ENCODE measurements around the gene GJA3.

The GJA3 gene

DNA sequence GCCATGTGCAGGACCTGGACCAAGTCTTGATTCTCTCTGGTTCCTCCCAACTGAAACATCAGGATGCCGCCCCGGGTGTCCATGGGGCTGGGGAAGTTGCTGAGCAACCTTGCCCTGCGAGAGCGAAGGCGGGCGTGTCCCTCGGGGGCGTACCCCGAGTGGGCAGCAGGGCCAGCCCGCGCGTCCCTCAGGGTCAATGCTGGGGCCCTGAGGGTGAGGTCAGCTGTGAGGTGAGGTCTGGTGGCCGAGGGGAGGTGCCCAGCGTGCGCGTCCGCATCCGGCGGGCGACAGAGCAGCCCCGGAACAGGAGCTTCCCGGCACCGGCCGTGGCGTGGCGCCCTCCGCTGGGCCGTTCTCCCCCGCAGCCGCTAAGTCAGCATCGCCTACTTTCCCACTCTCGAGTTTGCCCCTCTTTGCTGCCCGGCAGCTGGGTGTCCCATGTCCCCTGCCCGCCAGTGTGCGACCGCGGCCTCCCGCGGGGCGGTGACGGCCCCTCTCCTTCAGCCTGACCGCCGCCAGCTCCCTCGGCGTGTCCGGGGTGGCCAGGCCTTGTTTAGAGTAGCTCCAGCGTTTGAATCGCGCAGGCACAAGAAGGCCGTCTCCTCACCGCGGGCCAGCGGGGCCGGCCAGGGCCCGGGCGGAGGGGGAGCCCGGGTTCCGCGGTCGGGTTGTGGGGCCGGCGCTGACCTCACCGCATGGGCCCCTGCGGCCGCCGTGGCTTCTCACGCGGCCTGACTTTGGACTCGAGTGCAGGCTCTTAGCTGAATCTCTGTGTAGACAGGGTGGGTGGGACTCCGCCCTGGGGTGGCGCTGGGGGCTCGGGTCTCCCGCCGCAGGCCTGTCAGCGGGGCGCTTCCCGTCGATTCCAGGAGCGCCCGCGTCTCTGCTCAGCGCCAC, 33.0 kb downstream of the GJA3 start:
- no peak for FAIRE-seq

GRCh38 chr13:20127262-20127561, 33.6 kb downstream of the GJA3 start:
- no peak for FAIRE-seq

GRCh38 chr13:20126541-20127261, 34.2 kb downstream of the GJA3 start:
- no peak for FAIRE-seq

- no peak for FAIRE-seq
Observed at GRCh38 chr13:20125783-20126165, 35.1 kb downstream of the GJA3 start.

DNA sequence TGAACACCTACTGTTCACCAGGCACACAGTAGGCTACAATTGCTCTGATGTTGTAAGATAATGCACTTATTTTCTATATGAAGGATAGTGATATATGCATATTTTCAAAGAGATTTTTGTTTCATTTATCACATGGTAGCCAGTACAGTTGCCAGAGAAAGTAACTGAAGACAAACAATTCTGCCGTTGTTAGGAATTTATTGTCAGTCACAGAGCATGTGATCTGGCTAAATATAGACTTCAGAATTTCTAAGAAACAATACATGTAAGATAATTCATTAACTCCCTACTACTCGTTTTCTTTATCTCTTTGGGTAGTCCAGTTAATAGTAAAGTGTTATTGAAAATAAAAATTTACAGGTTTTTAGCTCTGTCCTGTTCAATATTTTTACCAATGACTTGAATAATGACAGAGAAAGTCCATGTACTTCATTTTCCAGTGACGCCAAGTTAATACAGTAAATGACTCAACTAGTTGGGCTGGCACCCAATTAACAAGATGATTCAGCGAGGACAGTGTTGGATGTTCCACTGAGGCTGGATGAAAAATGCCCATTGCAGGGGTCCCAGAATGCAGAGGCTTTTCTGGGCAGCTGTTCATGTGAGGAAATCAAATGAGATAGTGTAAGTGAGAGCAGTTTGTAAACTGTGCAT, 35.6 kb downstream of the GJA3 start:
- no peak for FAIRE-seq

DNA sequence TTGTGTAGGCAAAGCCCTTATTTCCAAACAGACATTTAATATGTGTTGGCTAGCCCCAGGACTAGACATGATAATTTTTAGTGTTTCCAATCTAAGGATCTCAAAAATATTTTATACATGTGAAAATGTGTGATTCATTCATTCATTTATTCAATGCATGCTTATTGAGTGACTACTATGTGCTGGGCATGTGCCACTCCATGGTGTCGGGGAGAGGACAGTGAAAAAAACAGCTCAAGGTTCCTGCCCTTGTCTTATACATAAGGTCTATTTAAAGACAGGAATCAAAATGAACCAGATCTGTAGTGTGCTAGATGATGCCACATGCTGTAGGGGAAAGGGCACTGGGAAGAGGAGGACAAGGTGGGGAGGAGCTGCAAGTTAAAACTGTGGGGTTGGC, 36.5 kb downstream of the GJA3 start:
- no peak for FAIRE-seq

DNA sequence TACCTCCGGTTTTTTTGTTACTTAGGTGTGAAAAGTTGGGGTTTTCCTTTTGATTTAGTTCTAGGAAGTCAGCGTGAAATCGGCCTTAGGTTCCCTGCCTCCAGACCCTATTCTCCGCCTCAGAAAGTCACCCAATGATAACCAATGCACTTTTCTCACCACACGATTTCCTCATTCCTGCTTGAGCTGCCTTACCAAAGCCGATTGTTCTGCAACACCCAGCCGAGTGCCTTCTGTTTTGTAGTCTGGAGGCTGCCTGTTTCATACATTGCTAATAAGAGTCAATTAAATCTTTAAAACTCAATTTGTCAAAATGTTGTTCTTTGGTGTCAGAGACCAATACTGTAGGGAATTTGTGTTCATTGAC, 39.7 kb downstream of the GJA3 start:
- no peak for FAIRE-seq

GRCh38 chr13:20119960-20120359, 40.9 kb downstream of the GJA3 start:
- FAIRE-seq = no peak

DNA sequence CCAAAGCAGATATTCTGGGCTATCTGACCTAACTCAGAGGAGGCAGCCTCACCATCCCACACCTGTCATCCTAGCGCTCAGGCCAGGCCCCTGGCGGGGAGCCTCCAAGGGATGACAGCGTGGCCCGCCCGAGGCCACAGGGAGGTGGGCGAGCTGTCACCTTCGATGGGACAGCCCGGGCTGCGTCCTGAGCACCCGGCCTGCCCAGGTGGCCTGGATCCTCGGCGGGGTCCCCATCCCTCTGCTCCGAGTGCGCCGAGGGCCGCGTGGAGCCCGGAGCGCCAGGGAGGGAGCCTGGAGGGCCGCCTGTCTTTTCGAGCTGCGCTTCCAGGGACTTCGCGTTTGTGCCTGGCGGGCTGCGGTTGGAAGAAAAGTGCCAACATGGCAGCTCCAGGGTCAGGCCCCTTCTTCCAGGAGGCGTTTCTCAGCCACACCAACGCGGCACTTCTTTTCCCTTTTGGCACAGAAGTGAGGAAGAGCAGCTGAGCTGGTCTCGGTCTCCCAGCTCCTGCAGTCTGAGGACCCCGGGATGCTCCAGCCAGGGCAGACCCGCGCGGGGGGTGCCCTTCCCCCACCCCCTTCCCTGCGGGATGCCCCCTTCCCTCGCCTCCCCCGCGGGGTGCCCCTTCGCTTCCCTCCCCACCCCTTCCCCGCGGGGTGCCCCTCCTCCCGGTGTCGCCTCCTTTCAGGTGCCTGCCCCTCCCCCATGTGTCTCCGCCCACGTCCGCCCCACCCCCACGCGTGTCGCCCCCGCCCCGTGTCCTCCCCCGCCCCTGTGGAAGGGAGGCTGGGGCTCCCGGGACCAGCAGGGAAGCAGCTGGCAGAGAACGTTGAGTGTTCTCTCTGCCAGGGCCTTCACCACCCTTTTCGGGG, 42.3 kb downstream of the GJA3 start:
- no peak for FAIRE-seq

DNA sequence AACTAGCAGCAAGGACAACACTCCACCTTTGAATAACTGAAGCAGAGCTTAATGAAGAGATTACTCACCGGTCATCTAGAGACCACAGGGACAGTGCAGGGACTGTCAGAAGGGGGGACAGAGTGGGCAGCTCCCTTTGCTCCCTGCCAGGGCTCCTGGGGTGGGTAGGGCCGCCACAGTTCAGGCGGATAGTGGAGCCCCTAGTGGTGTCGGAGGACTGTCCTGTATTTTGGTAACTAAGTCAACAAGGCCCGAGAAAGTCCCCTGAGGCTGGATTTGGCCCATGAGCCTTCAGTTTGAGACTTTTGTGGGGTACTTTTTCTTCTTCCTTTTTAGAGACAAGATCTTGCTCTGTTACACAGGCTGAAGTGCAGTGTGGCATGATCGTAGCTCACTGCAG, 44.6 kb downstream of the GJA3 start:
- FAIRE-seq = no peak

DNA sequence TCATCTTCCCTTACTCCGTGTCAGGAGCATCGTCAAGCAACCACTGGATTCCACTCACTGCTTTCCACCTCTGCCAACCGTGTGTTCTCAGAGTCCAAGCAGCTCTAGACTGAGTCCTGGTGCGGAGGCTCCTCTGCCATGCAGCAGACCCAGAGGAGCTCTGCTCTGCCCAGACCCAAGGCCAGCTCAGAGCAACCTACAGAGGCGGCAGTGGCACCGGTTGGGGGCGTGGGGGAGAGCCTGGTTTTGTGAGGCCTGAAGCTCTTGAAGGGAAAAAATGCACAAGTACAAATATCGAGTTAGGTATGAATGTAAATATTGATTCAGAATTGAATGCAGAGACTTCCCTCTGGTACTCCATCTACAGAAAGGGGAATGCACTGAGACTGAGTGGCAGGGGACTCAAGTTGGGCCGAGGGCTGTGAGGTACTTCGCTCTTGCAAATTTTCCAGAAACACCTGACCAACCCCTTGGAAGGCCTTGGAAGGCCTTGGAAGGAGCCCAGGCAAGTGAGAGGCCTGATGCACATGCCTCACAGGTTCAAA, 46.7 kb downstream of the GJA3 start:
- no peak for FAIRE-seq

GRCh38 chr13:20109037-20109436, 51.8 kb downstream of the GJA3 start:
- FAIRE-seq = no peak

DNA sequence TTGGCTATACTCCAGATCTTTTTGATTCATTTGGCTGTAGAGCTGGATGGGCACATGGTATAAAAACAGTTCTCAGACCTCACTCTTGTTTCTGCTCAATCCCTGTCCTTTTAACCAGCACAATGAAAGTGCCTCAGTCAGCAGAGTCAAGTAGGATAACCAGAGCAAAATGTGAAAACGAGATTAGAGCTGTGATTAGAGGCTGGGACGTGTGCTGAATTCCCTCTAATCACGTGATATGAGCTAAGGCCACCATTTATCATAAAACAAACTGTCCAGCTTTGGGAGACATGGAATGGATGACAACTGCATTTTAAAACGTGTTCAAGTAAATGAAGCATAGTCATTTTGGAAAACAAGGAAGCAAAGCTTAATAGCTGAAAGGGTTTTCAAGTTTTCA, 54.1 kb downstream of the GJA3 start:
- no peak for FAIRE-seq

GRCh38 chr13:20105161-20105689, 55.6 kb downstream of the GJA3 start:
- no peak for FAIRE-seq

DNA sequence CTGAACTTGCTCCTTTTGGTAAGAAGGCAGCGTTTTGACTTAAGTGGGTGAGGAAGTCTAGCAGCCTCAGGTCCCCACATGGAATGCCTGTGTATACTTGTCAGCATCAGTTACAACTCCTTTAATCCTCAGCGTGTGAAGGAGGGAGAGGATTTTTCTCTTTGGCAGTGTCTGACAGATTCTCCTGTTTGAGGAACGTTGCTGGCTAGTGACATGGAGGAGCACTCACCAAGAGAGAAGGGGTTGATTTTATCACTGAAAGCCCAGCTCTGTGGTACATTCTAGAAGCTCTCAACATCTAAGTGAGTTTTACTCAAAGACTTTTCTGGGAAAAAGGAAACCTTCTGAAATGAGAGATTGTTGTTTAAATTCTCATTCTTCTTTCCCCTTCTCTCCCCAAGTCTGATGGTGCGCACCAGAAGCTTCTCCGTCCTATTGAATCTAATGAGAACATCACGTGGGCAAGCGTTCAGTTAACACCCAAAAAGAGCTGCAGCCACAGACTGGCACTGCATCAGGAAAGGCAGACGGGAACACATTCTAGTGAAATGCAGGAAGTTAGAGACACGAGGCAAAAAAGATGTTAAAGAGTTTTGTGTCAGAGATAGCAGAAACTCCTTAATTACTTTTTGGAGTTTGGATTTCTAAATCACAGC, 58.2 kb downstream of the GJA3 start:
- no peak for FAIRE-seq

DNA sequence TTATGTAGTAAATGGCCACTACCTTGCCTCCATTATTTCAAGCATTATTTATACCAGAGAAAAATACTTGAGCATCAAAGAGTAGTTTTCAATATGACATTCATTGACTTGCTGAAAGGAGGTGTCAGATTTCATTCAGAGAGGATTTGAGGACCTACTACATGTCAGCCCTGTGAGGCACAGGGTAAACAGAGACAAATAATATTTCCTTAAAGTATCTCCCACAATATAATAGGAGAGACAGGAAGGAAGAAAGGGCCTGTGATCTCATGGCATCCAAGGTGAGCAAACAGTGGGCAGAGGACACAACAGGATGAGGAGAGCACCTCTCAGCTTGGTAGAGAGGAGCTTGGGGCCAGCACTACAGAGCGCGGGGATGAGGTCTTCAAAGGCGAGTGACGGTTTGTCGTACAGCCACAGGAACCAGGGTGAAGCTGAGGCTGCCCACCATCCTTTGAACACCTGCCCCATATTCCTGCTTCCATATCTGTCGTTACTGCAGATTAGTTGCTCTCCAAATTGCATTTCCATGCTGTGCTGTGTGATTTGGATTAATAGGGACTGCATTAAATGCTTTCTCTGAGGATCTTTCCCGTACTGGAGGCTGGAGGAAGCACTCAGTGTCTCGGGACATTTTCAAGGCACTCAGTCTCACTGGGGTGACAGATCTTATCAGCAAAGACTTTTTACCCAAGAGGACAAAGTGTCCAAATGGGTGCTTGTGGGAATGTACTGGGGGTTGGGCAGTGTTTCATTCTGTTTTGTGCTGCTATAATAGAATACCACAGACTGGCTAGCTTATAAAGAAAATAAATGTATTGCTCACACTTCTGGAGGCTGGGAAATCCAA, 59.2 kb downstream of the GJA3 start:
- no peak for FAIRE-seq

DNA sequence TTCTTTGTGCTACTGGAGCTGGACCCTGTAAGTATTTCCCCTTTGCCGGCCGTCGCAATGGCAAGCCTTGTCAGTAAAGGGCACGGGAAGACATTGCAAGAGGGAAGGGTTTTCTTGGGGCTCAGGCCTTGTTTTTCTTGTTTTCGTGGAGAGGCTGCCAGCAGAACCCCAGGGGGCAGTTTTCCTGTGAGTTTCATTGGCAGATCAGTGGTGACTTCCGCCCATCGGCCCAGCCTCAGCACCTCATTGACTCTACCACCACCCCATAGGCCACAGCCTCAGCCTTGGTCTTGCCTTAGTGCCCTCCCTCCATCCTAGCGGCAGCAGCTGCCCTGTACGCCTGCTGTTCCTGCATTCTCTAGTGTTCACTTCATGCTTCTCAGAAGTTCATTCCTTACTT, 61.5 kb downstream of the GJA3 start:
- no peak for FAIRE-seq

DNA sequence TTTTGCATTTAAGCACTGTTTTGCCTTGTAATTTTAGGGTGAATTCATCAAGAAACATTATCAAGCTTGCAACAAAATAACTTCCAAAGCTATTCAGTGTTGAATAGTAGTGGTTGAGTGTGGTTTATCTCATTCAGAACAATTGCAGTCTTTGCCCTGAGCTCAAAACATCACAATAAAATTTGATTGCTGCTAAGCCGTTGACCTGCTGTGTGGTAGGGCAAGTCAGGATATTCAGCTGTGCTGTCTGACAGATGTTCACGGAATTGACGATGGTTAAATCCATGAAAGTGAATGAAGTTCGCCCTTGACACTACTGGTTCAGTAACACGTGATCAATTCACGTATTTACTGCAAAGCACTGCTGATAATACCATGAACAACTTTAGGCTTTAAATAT, 66.9 kb downstream of the GJA3 start:
- no peak for FAIRE-seq

DNA sequence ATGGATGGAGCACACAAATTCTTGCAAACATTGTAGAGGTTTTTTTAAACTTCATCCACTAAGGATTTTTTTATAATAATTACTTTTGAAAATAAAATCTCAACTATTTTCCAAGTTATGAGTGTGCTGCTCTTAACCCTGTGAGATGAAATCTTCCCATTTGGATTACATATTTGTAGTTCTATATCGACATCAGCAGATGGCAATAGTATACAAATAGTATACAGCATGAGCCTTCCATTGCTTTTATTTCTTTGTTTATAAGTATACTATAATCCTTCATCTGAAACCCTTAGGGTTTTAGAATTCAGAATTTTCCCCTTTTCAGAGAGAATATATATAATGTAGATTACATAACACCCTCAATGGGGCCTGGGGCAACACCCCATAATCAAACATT, 70.5 kb downstream of the GJA3 start:
- peak; percentile 35 for FAIRE-seq
